ENCODE measurements around the gene CD160. TPM values are rescaled to one million over a fixed set of nuclear protein-coding genes. Genes with fewer than 3 reads are reported as not detected.

CD160 gene
- polyA plus RNA-seq, 3 donors: 0.01 to 1.4 (median 0.16) TPM

- H3K27ac ChIP-seq (ENCODE audit: low read depth in 1 of 2, low read length in 2 of 2): no peak overlapping the region
- H3K27me3 ChIP-seq (ENCODE audit: control insufficient read depth in 2 of 2, insufficient read depth in 2 of 2, low read length in 2 of 2): no peaks in the 10 kb centered on the region
- Mint-ChIP-seq H3K9me3 (no peaks in the 10 kb centered on the region), H3K27me3 (ENCODE audit: low read depth in 3 of 3) (peaks cover 0 to 5% (median 0%) of the 10 kb centered on the region in 3 donors), H3K4me1 (no peaks in the 10 kb centered on the region), H3K27ac (no peak overlapping the region), H3K36me3 (no peaks in the 10 kb centered on the region), H3K4me3 (no peak overlapping the region)
- intact Hi-C loops (cut with micrococcal nuclease): no loop called here
- 90% methylated on average over 6 of the region's 7 CpGs for WGBS (ENCODE audit: insufficient coverage)
- H3K4me1 ChIP-seq (ENCODE audit: control insufficient read depth in 1 of 2, insufficient read depth in 2 of 2, low read length in 2 of 2): no peaks in the 10 kb centered on the region
- H3K9me3 ChIP-seq (replicated peaks in 1 of 2; ENCODE audit: control insufficient read depth in 1 of 2, insufficient read depth in 1 of 2, low read length in 2 of 2): no peaks in the 10 kb centered on the region
- no peaks in the 10 kb centered on the region for H3K36me3 ChIP-seq (replicated peaks in 1 of 2; ENCODE audit: control insufficient read depth in 1 of 2, insufficient read depth in 2 of 2, low read length in 2 of 2)
- no peak for TF ChIP-seq CTCF (IDR thresholded peaks at IDR 0.05)
- no peak for DNase-seq
- no peak overlapping the region for H3K9ac ChIP-seq (ENCODE audit: insufficient read depth, low read length, poor library complexity, severe bottlenecking)
- no peak overlapping the region for H3K4me2 ChIP-seq (replicated peaks; ENCODE audit: extremely low read depth, low read length, poor library complexity, severe bottlenecking)
- no peak overlapping the region for H3K4me3 ChIP-seq (replicated peaks in 1 of 3; ENCODE audit: low read depth in 2 of 3, low read length in 3 of 3)
- H4K20me1 ChIP-seq (ENCODE audit: insufficient read depth, low read length): no peaks in the 10 kb centered on the region
- no peak overlapping the region for H2AFZ ChIP-seq (ENCODE audit: insufficient read depth, low read depth, low read length, poor library complexity, severe bottlenecking)
- H3K79me2 ChIP-seq (ENCODE audit: insufficient read depth, low read length): no peaks in the 10 kb centered on the region
Observed at GRCh38 chr1:145702826-145703225, 16.5 kb upstream of the CD160 start.

- H3K4me2 ChIP-seq (replicated peaks; ENCODE audit: extremely low read depth, low read length, poor library complexity, severe bottlenecking): no peak overlapping the region
- no peaks in the 10 kb centered on the region for H3K27me3 ChIP-seq (ENCODE audit: control insufficient read depth in 2 of 2, insufficient read depth in 2 of 2, low read length in 2 of 2)
- H4K20me1 ChIP-seq (ENCODE audit: insufficient read depth, low read length): no peaks in the 10 kb centered on the region
- H3K9ac ChIP-seq (ENCODE audit: insufficient read depth, low read length, poor library complexity, severe bottlenecking): no peak overlapping the region
- no peaks in the 10 kb centered on the region for H3K36me3 ChIP-seq (replicated peaks in 1 of 2; ENCODE audit: control insufficient read depth in 1 of 2, insufficient read depth in 2 of 2, low read length in 2 of 2)
- no CpG with 5 or more reads among the region's 7 CpGs for WGBS (ENCODE audit: insufficient coverage)
- no peak overlapping the region for H3K4me3 ChIP-seq (replicated peaks in 1 of 3; ENCODE audit: low read depth in 2 of 3, low read length in 3 of 3)
- Mint-ChIP-seq H3K36me3 (no peaks in the 10 kb centered on the region), H3K27me3 (ENCODE audit: low read depth in 3 of 3) (peaks cover 0 to 3% (median 0%) of the 10 kb centered on the region in 3 donors), H3K9me3 (no peaks in the 10 kb centered on the region), H3K27ac (no peak overlapping the region), H3K4me1 (no peaks in the 10 kb centered on the region), H3K4me3 (no peak overlapping the region)
- no peak for TF ChIP-seq CTCF (IDR thresholded peaks at IDR 0.05)
- no peak overlapping the region for H2AFZ ChIP-seq (ENCODE audit: insufficient read depth, low read depth, low read length, poor library complexity, severe bottlenecking)
- no peaks in the 10 kb centered on the region for H3K79me2 ChIP-seq (ENCODE audit: insufficient read depth, low read length)
- no peaks in the 10 kb centered on the region for H3K4me1 ChIP-seq (ENCODE audit: control insufficient read depth in 1 of 2, insufficient read depth in 2 of 2, low read length in 2 of 2)
- intact Hi-C loops (cut with micrococcal nuclease): no loop called here
- DNase-seq: no peak
- H3K9me3 ChIP-seq (replicated peaks in 1 of 2; ENCODE audit: control insufficient read depth in 1 of 2, insufficient read depth in 1 of 2, low read length in 2 of 2): no peaks in the 10 kb centered on the region
- no peak overlapping the region for H3K27ac ChIP-seq (ENCODE audit: low read depth in 1 of 2, low read length in 2 of 2)
Observed at GRCh38 chr1:145705622-145706021, 13.7 kb upstream of the CD160 start.
